Gastroesophageal sphincter (tissue), 3 donors: ENCODE measurements around the gene SH3PXD2A.

Source experiments
- CTCF ChIP-seq, 4 experiments: fragments of 200-600 bp in 2 of 4; fragments of 450-650 bp in 2 of 4; sonication (generic) in 1 of 4; IDR thresholded peaks; one replicate each; pipeline ENCODE4 v1.5.1; 2017 to 2019; ENCODE audit warnings: antibody characterized with exemption in 4 of 4, mild to moderate bottlenecking in 2 of 4, moderate library complexity in 2 of 4
- EP300 ChIP-seq: sonication (generic); formaldehyde crosslinking; IDR thresholded peaks from one replicate; pipeline ENCODE4 v1.6.1; 2017; ENCODE audit warnings: antibody characterized with exemption, mild to moderate bottlenecking
- POLR2A ChIP-seq, 2 donors: fragments of 450-650 bp; IDR thresholded peaks; one replicate each; pipeline ENCODE4 v1.6.1; 2017; ENCODE audit warnings: antibody characterized with exemption in 2 of 2, mild to moderate bottlenecking in 2 of 2, moderate library complexity in 1 of 2
- POLR2AphosphoS5 ChIP-seq: sonication (generic); formaldehyde crosslinking; IDR thresholded peaks from one replicate; pipeline ENCODE4 v1.6.1; 2017; ENCODE audit warnings: antibody characterized with exemption

GRCh38 chr10:103627893-103628292, 227.5 kb downstream of the SH3PXD2A start:
- TF ChIP-seq CTCF (IDR thresholded peaks at IDR 0.05): no peak
- TF ChIP-seq POLR2A (IDR thresholded peaks at IDR 0.05): no peak
- no peak for TF ChIP-seq POLR2AphosphoS5
- TF ChIP-seq EP300: no peak
